ENCODE measurements around the gene FBXL7. TPM values are rescaled to one million over a fixed set of nuclear protein-coding genes. Genes with fewer than 3 reads are reported as not detected.
"Not testable (repeated sequence)": the region's sequence is repeated elsewhere in the genome, so short reads cannot be mapped to it uniquely, and the experiment has no call there.

The FBXL7 gene
- total RNA-seq, 1 donor, result 11.2 TPM

GRCh38 chr5:15852949-15853348, 353.0 kb downstream of the FBXL7 start:
- no peak for TF ChIP-seq CTCF (IDR thresholded peaks at IDR 0.05; ENCODE audit: insufficient read depth, low read depth, low read length)
- no peak overlapping the region for H3K4me3 ChIP-seq (ENCODE audit: low read depth, low read length)
- DNase-seq (ENCODE audit: low read depth), result no peak

- H3K4me3 ChIP-seq (ENCODE audit: low read depth, low read length), result no peak overlapping the region
- no peak for DNase-seq (ENCODE audit: low read depth)
- TF ChIP-seq CTCF (IDR thresholded peaks at IDR 0.05; ENCODE audit: insufficient read depth, low read depth, low read length), result no peak
These were observed 358.3 kb downstream of the FBXL7 start for GRCh38 chr5:15858326-15858725.

- H3K4me3 ChIP-seq (ENCODE audit: low read depth, low read length), result no peak overlapping the region
- no peak for TF ChIP-seq CTCF (IDR thresholded peaks at IDR 0.05; ENCODE audit: insufficient read depth, low read depth, low read length)
- no peak for DNase-seq (ENCODE audit: low read depth)
These were observed 364.7 kb downstream of the FBXL7 start for GRCh38 chr5:15864536-15865215.

- DNase-seq (ENCODE audit: low read depth), result not testable (repeated sequence)
These were observed 372.3 kb downstream of the FBXL7 start for GRCh38 chr5:15872259-15872658.

GRCh38 chr5:15877914-15878313, 377.9 kb downstream of the FBXL7 start:
- no peak for DNase-seq (ENCODE audit: low read depth)
- TF ChIP-seq CTCF (IDR thresholded peaks at IDR 0.05; ENCODE audit: insufficient read depth, low read depth, low read length), result no peak
- no peak overlapping the region for H3K4me3 ChIP-seq (ENCODE audit: low read depth, low read length)

More at GRCh38 chr5:15872259-15872658, 372.3 kb downstream of the FBXL7 start:
- not testable (repeated sequence) for H3K4me3 ChIP-seq (ENCODE audit: low read depth, low read length)

- TF ChIP-seq CTCF (IDR thresholded peaks at IDR 0.05; ENCODE audit: insufficient read depth, low read depth, low read length), result no peak
- no peak overlapping the region for H3K4me3 ChIP-seq (ENCODE audit: low read depth, low read length)
- no peak for DNase-seq (ENCODE audit: low read depth)
These were observed 380.2 kb downstream of the FBXL7 start for GRCh38 chr5:15880201-15880600.

GRCh38 chr5:15885156-15885555, 385.2 kb downstream of the FBXL7 start:
- no peak for TF ChIP-seq CTCF (IDR thresholded peaks at IDR 0.05; ENCODE audit: insufficient read depth, low read depth, low read length)
- H3K4me3 ChIP-seq (ENCODE audit: low read depth, low read length), result no peak overlapping the region
- no peak for DNase-seq (ENCODE audit: low read depth)

Measured in fibroblast of villous mesenchyme (primary cell).